ENCODE results near the gene POU6F2. TPM values are rescaled to one million over a fixed set of nuclear protein-coding genes. Genes with fewer than 3 reads are reported as not detected.

The POU6F2 gene
- total RNA-seq, 2 experiments from 2014 or later = not detected

DNA sequence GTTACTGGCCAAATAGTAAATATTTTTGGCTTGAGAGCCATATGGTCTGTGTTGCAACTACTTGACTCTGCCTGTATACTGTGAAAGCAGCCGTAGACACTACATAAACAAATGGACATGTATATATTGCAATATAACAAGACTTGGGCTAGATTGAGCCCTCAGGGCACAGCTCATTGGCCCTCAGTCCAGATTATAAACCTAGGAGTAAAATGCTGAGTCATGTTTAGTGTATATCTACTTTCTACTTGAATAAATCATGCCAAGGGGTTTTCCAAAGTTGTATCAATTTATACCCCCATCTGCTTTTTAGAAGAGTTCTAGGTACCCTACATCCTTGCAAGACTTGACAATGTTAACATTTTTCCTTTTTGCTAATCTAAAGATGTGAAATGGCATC lies 27.4 kb upstream of the POU6F2 start:
- POLR2A ChIA-PET = no interaction called here
- Mint-ChIP-seq H3K27ac (no peak overlapping the region), H3K9me3 (no peaks in the 10 kb centered on the region), H3K4me1 (no peaks in the 10 kb centered on the region), H3K36me3 (ENCODE audit: low read depth) (no peaks in the 10 kb centered on the region), H3K4me3 (no peak overlapping the region), H3K27me3 (peaks cover 11% of the 10 kb centered on the region)
- DNase-seq = no peak
- CTCF ChIA-PET = no interaction called here

DNA sequence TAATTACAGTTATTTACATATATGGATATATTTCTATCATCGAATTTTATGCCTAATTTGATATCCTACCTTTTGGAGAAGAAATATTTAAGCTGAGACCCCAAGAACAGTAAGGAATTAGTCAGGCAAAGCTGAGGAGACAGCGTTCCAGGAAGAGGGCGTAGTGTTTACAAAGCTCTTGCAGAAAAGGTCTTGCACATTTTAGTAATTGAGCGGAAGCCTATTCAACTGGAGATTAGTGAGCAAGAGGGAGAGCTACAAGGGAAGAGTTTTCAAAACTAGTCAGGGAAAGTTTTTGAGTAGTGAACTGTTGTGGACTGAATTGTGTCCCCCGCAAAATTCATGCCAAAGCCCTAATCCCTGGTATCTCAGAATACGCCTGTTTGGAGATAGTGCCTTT lies 26.5 kb upstream of the POU6F2 start:
- no peak for DNase-seq
- H3K36me3 Mint-ChIP-seq (ENCODE audit: low read depth) = no peaks in the 10 kb centered on the region
- H3K4me1 Mint-ChIP-seq = no peaks in the 10 kb centered on the region
- no peak overlapping the region for H3K4me3 Mint-ChIP-seq
- H3K9me3 Mint-ChIP-seq = no peaks in the 10 kb centered on the region
- ChIA-PET CTCF (no interaction called here), POLR2A (no interaction called here)
- peaks cover 12% of the 10 kb centered on the region for H3K27me3 Mint-ChIP-seq
- H3K27ac Mint-ChIP-seq = no peak overlapping the region

DNA sequence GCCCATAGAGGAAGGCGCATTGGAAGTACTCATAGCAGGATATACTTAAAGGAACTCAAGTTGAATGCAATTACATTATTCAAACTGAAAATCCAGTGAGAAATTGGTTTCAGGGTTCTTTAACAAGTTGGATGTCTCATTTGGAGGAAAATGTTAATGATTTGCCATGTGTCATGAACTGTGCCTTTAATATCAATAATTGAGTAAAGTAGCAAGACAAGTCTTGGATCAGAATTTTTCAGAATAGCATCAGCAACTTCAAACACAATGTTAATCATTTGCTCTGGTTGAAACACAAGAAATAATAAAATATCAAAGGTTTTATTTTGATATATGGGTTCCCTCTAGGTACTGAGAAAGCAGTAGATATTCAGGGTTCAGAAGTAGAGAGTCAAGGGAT lies 24.5 kb upstream of the POU6F2 start:
- no peak overlapping the region for H3K27ac Mint-ChIP-seq
- CTCF ChIA-PET = no interaction called here
- H3K9me3 Mint-ChIP-seq = no peaks in the 10 kb centered on the region
- H3K36me3 Mint-ChIP-seq (ENCODE audit: low read depth) = no peaks in the 10 kb centered on the region
- H3K4me1 Mint-ChIP-seq = no peaks in the 10 kb centered on the region
- no peak for DNase-seq
- peaks cover 9% of the 10 kb centered on the region for H3K27me3 Mint-ChIP-seq
- no peak overlapping the region for H3K4me3 Mint-ChIP-seq
- POLR2A ChIA-PET = no interaction called here

DNA sequence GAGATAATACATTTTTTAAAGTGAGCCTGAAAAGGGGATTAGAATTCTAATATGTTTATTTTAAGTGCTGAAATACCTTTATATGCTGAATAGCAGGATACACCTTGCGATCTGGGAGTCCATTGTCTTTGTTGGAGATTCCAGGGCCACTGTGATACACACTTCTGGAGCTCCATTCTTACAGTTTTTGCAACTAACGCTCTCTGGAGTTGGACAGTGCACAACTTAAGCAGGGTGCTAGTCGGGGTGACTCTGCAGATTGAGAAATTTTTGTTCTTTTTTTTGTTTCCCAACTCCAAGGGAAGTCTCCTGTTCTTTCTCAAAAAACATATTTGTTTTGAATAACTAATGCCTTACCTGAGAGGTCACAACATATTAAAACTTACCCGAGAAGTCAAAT lies 23.7 kb upstream of the POU6F2 start:
- no peak overlapping the region for H3K4me3 Mint-ChIP-seq
- no peak for DNase-seq
- peaks cover 9% of the 10 kb centered on the region for H3K27me3 Mint-ChIP-seq
- H3K36me3 Mint-ChIP-seq (ENCODE audit: low read depth) = no peaks in the 10 kb centered on the region
- no peak overlapping the region for H3K27ac Mint-ChIP-seq
- ChIA-PET CTCF (no interaction called here), POLR2A (no interaction called here)
- H3K9me3 Mint-ChIP-seq = no peaks in the 10 kb centered on the region
- no peaks in the 10 kb centered on the region for H3K4me1 Mint-ChIP-seq

DNA sequence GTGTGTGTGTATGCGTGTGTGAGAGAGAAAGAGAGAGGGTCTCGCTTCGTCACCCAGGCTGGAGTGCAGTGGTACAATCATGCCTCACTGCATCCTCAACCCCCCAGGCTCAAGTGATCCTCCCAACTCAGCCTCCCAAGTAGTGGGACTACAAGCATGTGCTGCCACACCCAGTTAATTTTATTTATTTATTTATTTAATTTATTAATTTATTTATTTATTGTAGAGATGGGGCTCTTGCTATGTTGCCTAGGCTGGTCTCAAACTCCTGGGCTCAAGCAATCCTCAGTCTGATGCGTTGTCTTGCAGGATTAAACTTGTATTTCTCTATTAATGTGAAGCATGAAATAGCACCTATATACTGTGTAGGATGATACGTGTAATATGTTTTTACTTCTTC lies 21.8 kb upstream of the POU6F2 start:
- H3K9me3 Mint-ChIP-seq = no peaks in the 10 kb centered on the region
- H3K4me3 Mint-ChIP-seq = no peak overlapping the region
- no peaks in the 10 kb centered on the region for H3K36me3 Mint-ChIP-seq (ENCODE audit: low read depth)
- H3K27me3 Mint-ChIP-seq = peaks cover 9% of the 10 kb centered on the region
- H3K4me1 Mint-ChIP-seq = no peaks in the 10 kb centered on the region
- CTCF ChIA-PET = no interaction called here
- POLR2A ChIA-PET = no interaction called here
- no peak overlapping the region for H3K27ac Mint-ChIP-seq
- DNase-seq = no peak

DNA sequence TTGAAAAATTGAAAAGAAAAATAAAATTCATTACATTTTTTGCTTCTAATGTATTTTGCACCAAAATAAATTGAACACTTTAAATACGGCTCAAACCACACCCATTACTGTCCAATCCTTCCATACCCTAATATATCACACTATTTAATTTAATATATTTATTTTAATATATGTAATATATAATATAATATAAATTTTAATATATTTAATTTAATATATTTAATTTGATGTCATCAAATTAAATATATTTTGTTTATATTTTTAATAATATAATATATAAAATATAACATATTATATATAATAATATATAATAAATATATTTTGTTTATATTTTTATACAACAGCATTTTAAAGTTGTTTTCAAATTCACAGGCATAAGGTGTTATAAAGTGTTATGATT lies 15.7 kb upstream of the POU6F2 start:
- no peak for DNase-seq
- Mint-ChIP-seq H3K9me3 (no peaks in the 10 kb centered on the region), H3K4me1 (no peaks in the 10 kb centered on the region), H3K36me3 (ENCODE audit: low read depth) (no peaks in the 10 kb centered on the region), H3K4me3 (no peak overlapping the region), H3K27me3 (no peaks in the 10 kb centered on the region), H3K27ac (no peak overlapping the region)
- CTCF ChIA-PET = no interaction called here
- POLR2A ChIA-PET = no interaction called here

DNA sequence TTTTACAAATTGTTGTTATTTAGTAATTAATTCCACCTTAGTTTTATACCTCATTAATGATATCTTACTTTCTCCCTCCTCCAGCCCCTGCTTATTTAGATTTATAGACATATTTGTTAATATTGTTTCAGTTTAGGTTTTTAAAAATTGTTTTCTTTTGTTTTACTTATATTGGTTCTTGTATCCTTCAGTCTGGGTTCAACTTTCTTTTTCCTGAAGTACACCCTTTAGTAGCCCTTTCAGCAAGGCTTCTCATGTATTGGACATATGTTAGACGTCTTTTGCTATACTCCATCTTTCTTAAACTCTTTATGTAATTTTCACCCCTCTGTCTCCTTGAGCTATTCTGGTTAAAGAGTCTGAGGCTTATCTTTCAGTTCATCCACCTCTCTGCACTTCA lies 12.8 kb upstream of the POU6F2 start:
- Mint-ChIP-seq H3K4me3 (no peak overlapping the region), H3K36me3 (ENCODE audit: low read depth) (no peaks in the 10 kb centered on the region), H3K4me1 (no peaks in the 10 kb centered on the region), H3K27ac (no peak overlapping the region), H3K9me3 (no peaks in the 10 kb centered on the region), H3K27me3 (peaks cover 3% of the 10 kb centered on the region)
- CTCF ChIA-PET = no interaction called here
- POLR2A ChIA-PET = no interaction called here
- no peak for DNase-seq

DNA sequence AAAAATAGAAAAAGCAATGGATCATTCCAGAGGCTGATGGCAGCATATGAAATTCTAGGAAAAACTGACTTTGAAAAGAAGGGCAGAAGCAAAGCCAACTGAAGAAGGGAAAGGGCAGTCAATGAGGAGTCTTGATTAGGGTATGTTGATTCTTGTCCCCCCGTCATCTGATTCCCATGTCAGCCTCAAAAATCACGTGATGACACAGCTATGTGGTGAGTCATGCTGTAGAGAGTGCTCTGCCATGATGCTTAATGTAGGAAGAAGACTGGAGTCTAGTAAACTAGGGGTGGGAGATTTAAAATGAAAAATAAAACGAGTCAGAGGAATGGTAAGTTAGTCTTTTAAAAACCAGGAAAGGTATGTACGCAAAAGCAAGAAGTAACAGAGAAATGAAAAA lies 3.9 kb upstream of the POU6F2 start:
- Mint-ChIP-seq H3K36me3 (ENCODE audit: low read depth) (no peaks in the 10 kb centered on the region), H3K4me1 (no peaks in the 10 kb centered on the region), H3K4me3 (no peak overlapping the region), H3K27ac (no peak overlapping the region), H3K9me3 (no peaks in the 10 kb centered on the region), H3K27me3 (peaks cover 31% of the 10 kb centered on the region)
- no peak for DNase-seq
- CTCF ChIA-PET = no interaction called here
- POLR2A ChIA-PET = no interaction called here

DNA sequence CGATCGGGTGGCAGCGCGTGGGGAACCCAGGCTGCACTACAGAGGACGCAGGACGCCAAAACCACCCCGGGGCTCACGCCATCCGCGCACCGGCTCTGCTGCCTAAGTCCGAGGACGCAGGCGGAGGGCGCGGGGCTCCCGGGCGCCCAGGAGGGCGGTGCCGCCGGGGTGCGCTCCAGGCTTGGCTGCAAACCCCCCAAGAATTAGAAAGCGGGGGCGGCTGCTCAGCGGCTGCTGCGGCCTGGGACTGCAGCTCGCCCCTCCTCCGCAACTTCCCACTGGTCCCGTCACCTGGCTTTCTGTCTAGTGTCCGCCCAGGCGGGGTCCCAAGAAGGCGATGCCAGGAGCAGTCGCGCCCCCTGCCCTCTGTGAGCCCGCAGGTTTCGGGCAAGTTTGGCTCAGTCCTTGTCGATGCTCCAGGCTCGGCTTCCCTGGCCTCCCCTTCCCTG lies 1.7 kb upstream of the POU6F2 start:
- POLR2A ChIA-PET = no interaction called here

DNA sequence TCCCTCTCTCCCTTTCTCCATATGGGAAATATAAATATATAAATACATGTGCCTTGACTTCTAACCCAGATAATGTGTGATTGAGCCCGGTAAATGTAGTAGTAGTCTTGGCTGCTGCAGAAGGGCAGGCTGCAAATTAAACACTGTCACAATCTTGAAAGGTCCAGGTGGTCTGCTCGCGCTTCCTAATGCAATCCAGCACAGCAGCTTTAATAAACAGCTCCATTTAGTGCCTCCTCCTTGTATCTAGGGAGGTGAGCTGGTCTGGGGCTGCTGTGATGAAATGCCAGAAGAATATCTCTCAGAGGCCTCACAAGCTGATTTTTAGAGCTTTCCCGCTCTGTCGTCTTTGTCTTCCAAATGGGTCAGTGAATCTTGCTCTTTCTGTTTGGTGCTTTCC lies 782 bp downstream of the POU6F2 start:
- Mint-ChIP-seq H3K36me3 (ENCODE audit: low read depth) (no peaks in the 10 kb centered on the region), H3K4me3 (no peak overlapping the region), H3K9me3 (no peaks in the 10 kb centered on the region), H3K4me1 (no peaks in the 10 kb centered on the region), H3K27ac (no peak overlapping the region), H3K27me3 (peaks cover 30% of the 10 kb centered on the region)
- DNase-seq = no peak
- ChIA-PET POLR2A (no interaction called here), CTCF (no interaction called here)

More for the DNA sequence above, 1.7 kb upstream of the POU6F2 start:
- DNase-seq = no peak
- H3K9me3 Mint-ChIP-seq = no peaks in the 10 kb centered on the region
- no peak overlapping the region for H3K4me3 Mint-ChIP-seq
- H3K36me3 Mint-ChIP-seq (ENCODE audit: low read depth) = no peaks in the 10 kb centered on the region
- H3K4me1 Mint-ChIP-seq = no peaks in the 10 kb centered on the region
- no peak overlapping the region for H3K27ac Mint-ChIP-seq
- H3K27me3 Mint-ChIP-seq = peaks cover 30% of the 10 kb centered on the region
- CTCF ChIA-PET = no interaction called here

DNA sequence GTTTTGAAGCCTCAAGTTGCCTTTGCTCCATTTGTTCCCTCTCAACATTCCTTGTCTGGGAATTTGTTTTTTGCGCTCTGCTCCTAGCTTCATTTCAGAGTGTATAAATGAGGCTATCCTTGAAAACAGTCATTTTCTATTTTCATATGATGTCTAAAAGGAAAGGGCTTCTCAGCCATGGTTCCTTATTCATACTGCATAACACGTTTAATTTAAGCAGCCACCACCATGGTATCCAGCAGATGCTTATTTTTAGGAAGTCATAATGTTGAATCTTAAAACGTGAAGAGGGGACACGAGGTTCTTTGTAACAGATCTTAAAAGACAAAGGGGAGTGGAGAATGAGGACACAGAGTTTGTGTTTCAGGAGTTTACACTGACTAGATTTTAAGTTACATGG lies 14.5 kb downstream of the POU6F2 start:
- ChIA-PET CTCF (no interaction called here), POLR2A (no interaction called here)
- Mint-ChIP-seq H3K27me3 (peaks cover 8% of the 10 kb centered on the region), H3K27ac (no peak overlapping the region), H3K36me3 (ENCODE audit: low read depth) (no peaks in the 10 kb centered on the region), H3K4me3 (no peak overlapping the region), H3K9me3 (no peaks in the 10 kb centered on the region), H3K4me1 (no peaks in the 10 kb centered on the region)
- DNase-seq = no peak

DNA sequence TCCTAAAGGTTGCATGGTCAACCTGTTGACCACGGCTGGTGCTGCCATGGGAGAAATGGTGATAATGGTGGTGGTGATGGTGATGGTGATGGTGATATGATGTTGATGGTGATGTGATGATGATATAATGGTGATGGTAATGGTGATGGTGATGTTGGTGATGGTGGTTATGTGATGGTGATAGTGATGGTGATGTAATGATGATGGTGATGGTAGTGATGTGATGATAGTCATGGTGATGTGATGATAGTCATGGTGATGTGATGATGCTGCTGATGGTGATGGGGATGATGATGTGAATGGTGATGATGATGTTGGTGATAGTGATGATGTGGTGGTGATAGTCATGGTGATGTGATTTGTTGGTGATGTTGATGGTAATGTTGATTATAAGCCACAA lies 23.9 kb downstream of the POU6F2 start:
- Mint-ChIP-seq H3K4me3 (no peak overlapping the region), H3K27ac (no peak overlapping the region), H3K27me3 (no peaks in the 10 kb centered on the region), H3K4me1 (no peaks in the 10 kb centered on the region), H3K36me3 (ENCODE audit: low read depth) (no peaks in the 10 kb centered on the region), H3K9me3 (no peaks in the 10 kb centered on the region)
- POLR2A ChIA-PET = no interaction called here
- no peak for DNase-seq
- CTCF ChIA-PET = no interaction called here

DNA sequence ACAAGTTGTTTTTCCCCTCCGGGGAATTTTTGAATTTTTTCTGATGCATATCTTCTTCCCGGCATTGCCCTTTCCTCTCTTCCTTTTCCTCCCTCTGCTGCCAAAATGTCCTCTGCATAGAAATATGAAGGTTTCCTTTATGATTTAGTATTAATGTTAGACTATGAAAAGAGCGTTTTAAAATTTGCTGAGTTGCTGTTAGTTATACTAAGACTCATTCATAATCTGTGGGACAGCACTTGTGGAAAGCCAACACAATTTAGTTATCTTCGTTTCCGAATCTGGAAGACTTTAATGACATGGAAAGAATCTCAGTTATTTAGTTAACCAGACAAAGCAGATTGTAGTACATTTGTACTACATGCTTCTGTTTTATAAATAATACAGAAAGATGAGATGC lies 25.0 kb downstream of the POU6F2 start:
- Mint-ChIP-seq H3K27me3 (no peaks in the 10 kb centered on the region), H3K4me1 (no peaks in the 10 kb centered on the region), H3K36me3 (ENCODE audit: low read depth) (no peaks in the 10 kb centered on the region), H3K9me3 (no peaks in the 10 kb centered on the region), H3K4me3 (no peak overlapping the region), H3K27ac (no peak overlapping the region)
- POLR2A ChIA-PET = no interaction called here
- CTCF ChIA-PET = no interaction called here
- no peak for DNase-seq

DNA sequence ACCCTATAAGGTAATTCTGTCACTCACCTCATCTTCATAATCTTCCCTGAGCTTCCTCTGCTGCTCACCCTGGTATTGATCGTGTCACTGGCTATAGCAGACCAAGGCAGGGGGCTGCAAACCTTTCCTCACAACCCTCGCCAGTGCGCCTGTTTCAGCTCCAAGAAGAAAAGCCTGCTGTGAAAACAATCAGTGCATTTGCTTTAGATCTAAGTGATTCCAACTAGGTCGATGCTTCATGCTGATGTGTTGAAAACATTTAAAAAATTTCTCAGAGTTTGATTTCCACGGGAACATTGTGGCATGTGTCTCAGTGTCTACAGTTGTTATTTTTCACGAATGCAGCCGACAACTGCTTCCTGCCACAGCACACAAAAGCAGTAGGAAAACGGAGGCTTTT lies 27.3 kb downstream of the POU6F2 start:
- ChIA-PET POLR2A (no interaction called here), CTCF (no interaction called here)
- H3K4me1 Mint-ChIP-seq = no peaks in the 10 kb centered on the region
- no peaks in the 10 kb centered on the region for H3K27me3 Mint-ChIP-seq
- H3K9me3 Mint-ChIP-seq = no peaks in the 10 kb centered on the region
- DNase-seq = no peak
- no peak overlapping the region for H3K4me3 Mint-ChIP-seq
- no peak overlapping the region for H3K27ac Mint-ChIP-seq
- H3K36me3 Mint-ChIP-seq (ENCODE audit: low read depth) = no peaks in the 10 kb centered on the region

DNA sequence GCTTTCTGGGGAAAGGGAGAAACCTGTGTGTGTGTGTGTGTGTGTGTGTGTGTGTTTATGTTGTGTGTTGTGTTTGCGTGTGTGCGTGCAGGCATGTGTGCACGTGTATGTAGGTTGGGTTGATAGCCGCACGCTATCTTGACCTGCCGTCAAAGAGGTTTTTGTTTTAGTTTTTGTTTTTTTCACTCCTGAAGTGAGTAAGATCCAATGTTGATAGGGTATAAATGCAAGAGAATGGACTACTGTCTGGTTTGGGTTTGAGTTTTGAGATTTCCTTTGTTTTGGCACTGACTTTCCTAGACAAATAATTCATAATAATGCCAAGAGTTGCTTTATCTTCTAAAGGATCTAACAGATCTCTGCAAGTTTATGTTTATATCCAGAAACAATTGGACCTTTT lies 27.8 kb downstream of the POU6F2 start:
- DNase-seq = no peak
- no peaks in the 10 kb centered on the region for H3K9me3 Mint-ChIP-seq
- H3K4me3 Mint-ChIP-seq = no peak overlapping the region
- H3K36me3 Mint-ChIP-seq (ENCODE audit: low read depth) = no peaks in the 10 kb centered on the region
- no peak overlapping the region for H3K27ac Mint-ChIP-seq
- H3K27me3 Mint-ChIP-seq = no peaks in the 10 kb centered on the region
- ChIA-PET POLR2A (no interaction called here), CTCF (no interaction called here)
- no peaks in the 10 kb centered on the region for H3K4me1 Mint-ChIP-seq
